Testis (tissue), 5 donors: Measurements from ENCODE around the gene SRCIN1. TPM values are rescaled to one million over a fixed set of nuclear protein-coding genes. Genes with fewer than 3 reads are reported as not detected.
A peak's percentile ranks its signal among the peaks of the same experiment; 100 is the strongest.

Source experiments
- DNase-seq: peaks from one replicate; pipeline ENCODE4 v3.0.0-alpha.2; 2019
- H3K27ac ChIP-seq, 2 donors: fragments of 200-600 bp; sonication (generic); one replicate each; pipeline ENCODE4 v1.5.1; 2019
- H3K27me3 ChIP-seq: fragments of 200-600 bp; sonication (generic); one replicate; pipeline ENCODE4 v1.5.1; 2019
- H3K36me3 ChIP-seq: fragments of 200-600 bp; sonication (generic); one replicate; pipeline ENCODE4 v1.5.1; 2017; ENCODE audit warnings: low read depth; ENCODE audit errors: missing control alignments
- H3K4me1 ChIP-seq: fragments of 200-600 bp; sonication (generic); one replicate; pipeline ENCODE4 v1.5.1; 2019
- H3K4me3 ChIP-seq, 2 donors: fragments of 200-600 bp; sonication (generic); one replicate each; pipeline ENCODE4 v1.5.1; 2017 to 2019
- H3K9me3 ChIP-seq: fragments of 200-600 bp; sonication (generic); one replicate; pipeline ENCODE4 v1.5.1; 2017
- POLR2A ChIP-seq: fragments of 450-650 bp; IDR thresholded peaks from one replicate; pipeline ENCODE4 v1.6.1; 2017; ENCODE audit warnings: antibody characterized with exemption, mild to moderate bottlenecking, moderate library complexity
- WGBS, 2 donors: methylation state at CpG; one replicate each; pipeline ENCODE4 v1.1.5; 2018; 5-methylcytosine and 5-hydroxymethylcytosine counted together
- intact Hi-C: fragments of 100-400 bp; cut with DNase I; formaldehyde crosslinking; loops from one replicate; pipeline ENCODE4 v1.15.1; 2023; ENCODE audit warnings: low total_unique reads
- long read RNA-seq, 2 donors: transcript quantifications; one replicate each; lab custom pipeline, GENCODE V29; 2026
- polyA plus RNA-seq: library from polyadenylated mRNA; stranded (reverse); fragments of 350-450 nt; fragmentation: Illumina TruSeq; extraction: RNeasy Lipid Tissue Mini Kit (QIAGEN cat#74804); gene quantifications from one replicate; pipeline ENCODE4 v1.2.3, GENCODE V29; 2014; ENCODE audit warnings: low read depth, low replicate concordance; ENCODE audit not compliant: insufficient read depth
- total RNA-seq, 2 donors: library from RNA; depleted of rRNA; stranded (reverse); fragments of >200 nt; gene quantifications; one replicate each; pipeline ENCODE4 v1.2.3, GENCODE V29; 2016
- TF ChIP-seq, protein P1 (sequence below), 3 experiments: fragments of 450-650 bp in 2 of 3; fragments of 200-600 bp in 1 of 3; sonication (generic) in 1 of 3; IDR thresholded peaks; one replicate each; pipeline ENCODE4 v1.5.1; 2016 to 2019; ENCODE audit warnings: antibody characterized with exemption in 3 of 3, mild to moderate bottlenecking in 2 of 3, moderate library complexity in 1 of 3

SRCIN1 gene, protein sequence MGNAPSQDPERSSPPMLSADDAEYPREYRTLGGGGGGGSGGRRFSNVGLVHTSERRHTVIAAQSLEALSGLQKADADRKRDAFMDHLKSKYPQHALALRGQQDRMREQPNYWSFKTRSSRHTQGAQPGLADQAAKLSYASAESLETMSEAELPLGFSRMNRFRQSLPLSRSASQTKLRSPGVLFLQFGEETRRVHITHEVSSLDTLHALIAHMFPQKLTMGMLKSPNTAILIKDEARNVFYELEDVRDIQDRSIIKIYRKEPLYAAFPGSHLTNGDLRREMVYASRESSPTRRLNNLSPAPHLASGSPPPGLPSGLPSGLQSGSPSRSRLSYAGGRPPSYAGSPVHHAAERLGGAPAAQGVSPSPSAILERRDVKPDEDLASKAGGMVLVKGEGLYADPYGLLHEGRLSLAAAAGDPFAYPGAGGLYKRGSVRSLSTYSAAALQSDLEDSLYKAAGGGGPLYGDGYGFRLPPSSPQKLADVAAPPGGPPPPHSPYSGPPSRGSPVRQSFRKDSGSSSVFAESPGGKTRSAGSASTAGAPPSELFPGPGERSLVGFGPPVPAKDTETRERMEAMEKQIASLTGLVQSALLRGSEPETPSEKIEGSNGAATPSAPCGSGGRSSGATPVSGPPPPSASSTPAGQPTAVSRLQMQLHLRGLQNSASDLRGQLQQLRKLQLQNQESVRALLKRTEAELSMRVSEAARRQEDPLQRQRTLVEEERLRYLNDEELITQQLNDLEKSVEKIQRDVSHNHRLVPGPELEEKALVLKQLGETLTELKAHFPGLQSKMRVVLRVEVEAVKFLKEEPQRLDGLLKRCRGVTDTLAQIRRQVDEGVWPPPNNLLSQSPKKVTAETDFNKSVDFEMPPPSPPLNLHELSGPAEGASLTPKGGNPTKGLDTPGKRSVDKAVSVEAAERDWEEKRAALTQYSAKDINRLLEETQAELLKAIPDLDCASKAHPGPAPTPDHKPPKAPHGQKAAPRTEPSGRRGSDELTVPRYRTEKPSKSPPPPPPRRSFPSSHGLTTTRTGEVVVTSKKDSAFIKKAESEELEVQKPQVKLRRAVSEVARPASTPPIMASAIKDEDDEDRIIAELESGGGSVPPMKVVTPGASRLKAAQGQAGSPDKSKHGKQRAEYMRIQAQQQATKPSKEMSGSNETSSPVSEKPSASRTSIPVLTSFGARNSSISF
- total RNA-seq (1 to 10 TPM; 6.2 to 8.9 TPM), polyA plus RNA-seq (3.2 TPM)
- long read RNA-seq, donor 1, partial matches to known transcripts, result 60 of 79 reads
- long read RNA-seq, donor 1, other reads (novel, unspliced or antisense), result 19 of 79 reads
- long read RNA-seq, donor 2, result 0 reads

DNA sequence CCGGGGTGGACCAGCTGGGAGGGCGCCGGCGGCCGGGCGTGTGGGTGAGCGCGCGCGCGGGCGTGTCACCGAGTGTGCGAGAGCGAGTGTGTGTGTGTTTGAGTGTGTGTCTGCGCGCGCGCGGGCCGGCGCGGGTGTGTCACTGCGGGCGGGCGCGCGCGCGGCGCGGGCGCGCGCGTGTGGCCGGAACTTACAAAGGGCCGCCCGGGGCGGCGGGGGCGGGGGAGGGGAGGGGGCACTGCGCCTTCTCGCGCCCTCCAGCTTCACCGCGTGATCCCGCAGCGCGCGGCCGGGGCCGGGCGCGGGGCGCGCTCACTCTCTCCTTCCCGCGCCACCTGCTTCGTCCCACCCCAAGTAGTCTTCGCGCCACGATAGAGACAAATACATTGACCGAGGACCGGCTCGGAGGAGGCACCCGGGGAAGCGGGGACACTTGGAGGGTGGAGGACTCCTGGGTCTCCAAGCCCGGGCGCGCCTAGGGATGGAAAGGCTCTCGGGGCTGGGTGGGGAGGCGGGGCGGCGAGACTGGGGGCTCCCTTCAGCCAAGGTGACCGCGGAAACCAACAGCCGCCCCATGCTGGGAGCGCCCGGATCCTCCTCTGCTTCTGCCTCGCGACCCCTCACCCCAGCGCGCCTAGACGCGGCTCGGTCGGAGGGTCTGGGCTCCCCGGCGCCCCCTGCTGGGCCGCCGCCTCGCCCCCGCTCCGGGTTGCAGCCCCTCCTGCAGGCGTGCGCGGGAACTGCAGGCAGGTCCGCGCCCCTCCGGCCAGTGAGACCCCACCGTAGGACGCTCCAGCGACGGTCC, at the start of gene SRCIN1:
Gene SRCIN1 (minus strand): TSS at position 112 of the 805 bp plus-strand sequence. CDS start 247 bp downstream, outside the sequence.
- H3K36me3 ChIP-seq, result no peaks in the 10 kb centered on the region
- H3K27me3 ChIP-seq, result no peaks in the 10 kb centered on the region
- intact Hi-C loops, result no loop called here
- peaks cover 29% of the 10 kb centered on the region for H3K4me1 ChIP-seq
- peak; percentile 69 for DNase-seq
- no peaks in the 10 kb centered on the region for H3K9me3 ChIP-seq
- TF ChIP-seq POLR2A, result no peak
- TF ChIP-seq, protein P1, sequence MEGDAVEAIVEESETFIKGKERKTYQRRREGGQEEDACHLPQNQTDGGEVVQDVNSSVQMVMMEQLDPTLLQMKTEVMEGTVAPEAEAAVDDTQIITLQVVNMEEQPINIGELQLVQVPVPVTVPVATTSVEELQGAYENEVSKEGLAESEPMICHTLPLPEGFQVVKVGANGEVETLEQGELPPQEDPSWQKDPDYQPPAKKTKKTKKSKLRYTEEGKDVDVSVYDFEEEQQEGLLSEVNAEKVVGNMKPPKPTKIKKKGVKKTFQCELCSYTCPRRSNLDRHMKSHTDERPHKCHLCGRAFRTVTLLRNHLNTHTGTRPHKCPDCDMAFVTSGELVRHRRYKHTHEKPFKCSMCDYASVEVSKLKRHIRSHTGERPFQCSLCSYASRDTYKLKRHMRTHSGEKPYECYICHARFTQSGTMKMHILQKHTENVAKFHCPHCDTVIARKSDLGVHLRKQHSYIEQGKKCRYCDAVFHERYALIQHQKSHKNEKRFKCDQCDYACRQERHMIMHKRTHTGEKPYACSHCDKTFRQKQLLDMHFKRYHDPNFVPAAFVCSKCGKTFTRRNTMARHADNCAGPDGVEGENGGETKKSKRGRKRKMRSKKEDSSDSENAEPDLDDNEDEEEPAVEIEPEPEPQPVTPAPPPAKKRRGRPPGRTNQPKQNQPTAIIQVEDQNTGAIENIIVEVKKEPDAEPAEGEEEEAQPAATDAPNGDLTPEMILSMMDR (IDR thresholded peaks at IDR 0.05), result peak; percentile 30 to 89 (median 86)
- H3K4me3 ChIP-seq, result peak within 1 kb of the TSS; percentile 45 to 65
- no peak within 1 kb of the TSS for H3K27ac ChIP-seq
- WGBS, 2 donors, result 1% methylated on average over 40 of the region's 105 CpGs; no CpG with 5 or more reads in 1 of the 2 donors

DNA sequence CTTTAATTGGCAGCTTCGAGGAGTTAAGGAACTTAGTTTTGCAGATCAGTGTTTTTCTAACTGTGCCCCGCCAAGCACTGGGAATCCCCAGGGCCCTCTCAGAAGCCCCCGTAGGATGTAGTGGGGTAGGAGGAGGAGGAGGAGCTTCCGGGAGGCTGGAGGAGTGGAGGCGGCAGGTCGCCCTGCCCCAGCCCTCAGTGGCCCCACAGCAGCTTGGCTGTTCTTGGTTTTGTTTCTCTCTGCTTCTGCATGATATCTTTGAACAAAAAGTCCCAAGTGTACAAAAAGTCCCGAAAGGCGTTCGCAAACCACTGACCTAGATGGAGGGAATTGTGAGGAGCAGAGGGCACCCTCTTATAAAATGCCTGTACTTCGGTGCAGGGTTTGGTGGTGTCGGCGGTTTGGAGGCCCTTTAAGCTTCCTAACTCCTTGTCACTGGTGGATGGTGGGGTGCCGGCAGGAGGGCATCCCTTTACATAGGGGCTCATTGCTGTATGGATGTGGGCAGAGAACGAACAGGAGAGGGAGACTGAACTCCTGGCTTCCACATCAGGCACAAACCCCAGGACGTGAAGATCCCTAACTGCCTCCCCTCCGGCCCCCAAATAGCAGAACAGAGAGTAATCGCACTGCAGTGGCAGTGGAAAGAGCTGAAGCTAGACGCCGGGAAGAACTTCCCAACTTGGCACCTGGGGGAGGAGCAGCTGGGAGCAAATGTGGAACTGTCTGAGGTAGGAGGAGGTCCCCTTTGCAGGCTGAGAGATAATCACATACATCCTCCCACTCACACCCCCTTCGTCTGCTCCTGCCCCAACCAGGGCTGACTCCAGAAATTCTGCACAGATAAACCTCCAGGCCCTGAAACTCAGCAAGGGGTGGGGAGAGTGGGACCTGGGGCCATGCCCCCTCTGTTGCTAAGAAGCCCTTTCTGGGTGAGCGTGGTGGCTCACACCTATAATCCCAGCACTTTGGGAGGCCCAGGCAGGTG, 49.0 kb upstream of the SRCIN1 start:
- Histone ChIP-seq H3K27me3 (no peaks in the 10 kb centered on the region), H3K4me1 (peaks cover 19% of the 10 kb centered on the region), H3K27ac (no peak overlapping the region), H3K36me3 (no peaks in the 10 kb centered on the region), H3K9me3 (no peaks in the 10 kb centered on the region), H3K4me3 (peak overlapping the region in 1 of 2 donors; percentile 12)
- 11 to 14% methylated on average over 16 to 21 of the region's 21 CpGs for WGBS, 2 donors
- intact Hi-C loops, result no loop called here
- no peak for TF ChIP-seq POLR2A
- TF ChIP-seq, protein P1 (IDR thresholded peaks at IDR 0.05), result no peak
- peak; percentile 54 for DNase-seq

DNA sequence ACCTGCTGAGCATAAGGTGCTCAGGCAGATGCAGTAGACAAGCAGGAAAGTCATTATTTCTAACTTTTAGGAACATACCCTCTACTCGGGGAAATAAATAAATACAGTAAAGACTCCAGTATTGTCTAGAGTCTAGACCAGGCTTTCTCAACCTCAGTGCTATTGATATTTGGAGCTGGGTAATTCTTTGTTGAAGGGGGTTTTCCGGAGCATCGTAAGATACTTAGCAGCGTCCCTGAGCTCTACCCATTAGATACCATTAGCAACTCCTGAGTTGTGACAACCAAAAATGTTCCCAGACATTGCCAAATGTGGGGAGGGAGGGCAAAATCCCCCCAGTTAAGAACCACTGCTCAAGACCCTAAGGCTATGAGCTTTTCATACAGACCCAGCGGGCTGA, 47.9 kb upstream of the SRCIN1 start:
- Histone ChIP-seq H3K27ac (no peak overlapping the region), H3K27me3 (no peaks in the 10 kb centered on the region), H3K4me3 (no peak overlapping the region), H3K36me3 (no peaks in the 10 kb centered on the region), H3K9me3 (no peaks in the 10 kb centered on the region), H3K4me1 (peaks cover 11% of the 10 kb centered on the region)
- intact Hi-C loops, result no loop called here
- TF ChIP-seq POLR2A, result no peak
- TF ChIP-seq, protein P1 (IDR thresholded peaks at IDR 0.05), result no peak
- WGBS, 2 donors, result 71 to 79% methylated on average over 5 of the region's 5 CpGs
- no peak for DNase-seq
